CD14-positive monocyte (primary cell): Measurements from ENCODE around the gene BATF3. TPM values are rescaled to one million over a fixed set of nuclear protein-coding genes. Genes with fewer than 3 reads are reported as not detected.

Experiments used
- DNase-seq, 3 donors: peaks; one replicate each; pipeline ENCODE4 v3.0.0-alpha.2; 2011 to 2022
- H2AFZ ChIP-seq: 2 replicates; pipeline ENCODE4 v1.6.0; 2012; ENCODE audit warnings: mild to moderate bottlenecking, low read depth, low read length, inconsistent platforms; ENCODE audit not compliant: insufficient read depth, poor library complexity, severe bottlenecking
- H3K27ac ChIP-seq, 2 donors: 1 replicate in 1 of 2; 2 replicates in 1 of 2; pipeline ENCODE4 v1.5.1; 2012 to 2013; ENCODE audit warnings: low read length in 2 of 2, control low read depth in 1 of 2, inconsistent platforms in 1 of 2, low read depth in 1 of 2, mild to moderate bottlenecking in 1 of 2
- H3K27me3 ChIP-seq, 2 donors: one replicate each; pipeline versions ENCODE4 v1.6.0 to v1.6.1; 2011 to 2013; ENCODE audit warnings: low read length in 2 of 2; ENCODE audit not compliant: control insufficient read depth in 2 of 2, insufficient read depth in 2 of 2
- H3K36me3 ChIP-seq, 2 donors: replicated peaks in 1 of 2; 1 replicate in 1 of 2; 2 replicates in 1 of 2; pipeline versions ENCODE4 v1.5.1 to v1.6.1; 2012 to 2013; ENCODE audit warnings: low read length in 2 of 2, control low read depth in 1 of 2, inconsistent platforms in 1 of 2, mild to moderate bottlenecking in 1 of 2; ENCODE audit not compliant: insufficient read depth in 2 of 2, control insufficient read depth in 1 of 2
- H3K4me1 ChIP-seq, 2 donors: 1 replicate in 1 of 2; 2 replicates in 1 of 2; pipeline versions ENCODE4 v1.5.1 to v1.6.1; 2012 to 2013; ENCODE audit warnings: low read length in 2 of 2, control low read depth in 1 of 2, inconsistent platforms in 1 of 2, mild to moderate bottlenecking in 1 of 2, moderate library complexity in 1 of 2; ENCODE audit not compliant: insufficient read depth in 2 of 2, control insufficient read depth in 1 of 2
- H3K4me2 ChIP-seq: replicated peaks from 2 replicates; pipeline ENCODE3; 2012; ENCODE audit warnings: low read length, moderate library complexity, mild to moderate bottlenecking; ENCODE audit not compliant: poor library complexity, severe bottlenecking; ENCODE audit errors: extremely low read depth
- H3K4me3 ChIP-seq, 3 experiments: fragments of 200-600 bp in 1 of 3; sonication (generic) in 1 of 3; replicated peaks in 1 of 3; 1 replicate in 2 of 3; 2 replicates in 1 of 3; pipeline ENCODE4 v1.5.1; 2011 to 2013; ENCODE audit warnings: low read length in 3 of 3, mild to moderate bottlenecking in 3 of 3, control low read depth in 2 of 3, low read depth in 2 of 3, inconsistent platforms in 1 of 3, moderate library complexity in 1 of 3
- H3K79me2 ChIP-seq: 2 replicates; pipeline ENCODE4 v1.6.0; 2012; ENCODE audit warnings: mild to moderate bottlenecking, control low read depth, inconsistent platforms, low read length, moderate library complexity; ENCODE audit not compliant: insufficient read depth
- H3K9ac ChIP-seq: 2 replicates; pipeline ENCODE4 v1.6.0; 2017; ENCODE audit warnings: low read length, mild to moderate bottlenecking; ENCODE audit not compliant: insufficient read depth, poor library complexity, severe bottlenecking
- H3K9me3 ChIP-seq, 2 donors: replicated peaks in 1 of 2; 1 replicate in 1 of 2; 2 replicates in 1 of 2; pipeline versions ENCODE4 v1.5.1 to v1.6.1; 2012 to 2013; ENCODE audit warnings: low read length in 2 of 2, control low read depth in 1 of 2; ENCODE audit not compliant: control insufficient read depth in 1 of 2, insufficient read depth in 1 of 2
- H4K20me1 ChIP-seq: 2 replicates; pipeline ENCODE4 v1.6.0; 2012; ENCODE audit warnings: mild to moderate bottlenecking, low read length, control low read depth, moderate library complexity; ENCODE audit not compliant: insufficient read depth
- H3K27ac Mint-ChIP-seq, 7 donors: one replicate each; pipeline ENCODE4 v1.8.0; 2020; ENCODE audit warnings: mild to moderate bottlenecking in 7 of 7, mixed read lengths in 7 of 7, moderate library complexity in 6 of 7, inconsistent platforms in 2 of 7
- H3K27me3 Mint-ChIP-seq, 3 donors: one replicate each; pipeline ENCODE4 v1.8.0; 2021 to 2022; ENCODE audit warnings: low read depth in 3 of 3, mild to moderate bottlenecking in 3 of 3, mixed read lengths in 3 of 3, moderate library complexity in 3 of 3, inconsistent platforms in 1 of 3
- H3K36me3 Mint-ChIP-seq, 2 donors: one replicate each; pipeline ENCODE4 v1.8.0; 2020; ENCODE audit warnings: mixed read lengths in 2 of 2, inconsistent platforms in 1 of 2, mild to moderate bottlenecking in 1 of 2
- H3K4me1 Mint-ChIP-seq: one replicate; pipeline ENCODE4 v1.8.0; 2020; ENCODE audit warnings: mild to moderate bottlenecking, mixed read lengths
- H3K4me3 Mint-ChIP-seq, 2 donors: one replicate each; pipeline ENCODE4 v1.8.0; 2020; ENCODE audit warnings: mild to moderate bottlenecking in 2 of 2, mixed read lengths in 2 of 2, moderate library complexity in 1 of 2
- H3K9me3 Mint-ChIP-seq, 7 donors: one replicate each; pipeline ENCODE4 v1.8.0; 2020 to 2022; ENCODE audit warnings: mixed read lengths in 7 of 7, mild to moderate bottlenecking in 6 of 7, moderate library complexity in 6 of 7, inconsistent platforms in 2 of 7
- WGBS: methylation state at CpG from one replicate; pipeline ENCODE4 v1.1.5; 2013; ENCODE audit warnings: missing lambda C conversion rate; ENCODE audit not compliant: insufficient coverage; 5-methylcytosine and 5-hydroxymethylcytosine counted together
- intact Hi-C, 2 donors: fragments of 100-400 bp; cut with micrococcal nuclease; formaldehyde crosslinking; loops; one replicate each; pipeline versions ENCODE4 v1.15.0 to v1.15.1; 2023
- polyA plus RNA-seq, 3 donors: library from polyadenylated mRNA; depleted of rRNA in 1 of 3; unstranded in 2 of 3; stranded (reverse) in 1 of 3; fragments of 300-500 nt in 2 of 3; fragments of >200 nt in 1 of 3; fragmentation: Illumina TruSeq in 2 of 3; gene quantifications; 1 replicate in 2 of 3; 2 replicates in 1 of 3; pipeline ENCODE4 v1.2.3, GENCODE V29; 2012 to 2021
- TF ChIP-seq, protein P1 (sequence below): fragments of 200-600 bp; IDR thresholded peaks from one replicate; pipeline ENCODE4 v1.8.0; 2022; ENCODE audit warnings: antibody characterized with exemption, mild to moderate bottlenecking

BATF3 gene
- polyA plus RNA-seq, 3 donors = 9.3 to 34.7 (median 15.1) TPM

DNA sequence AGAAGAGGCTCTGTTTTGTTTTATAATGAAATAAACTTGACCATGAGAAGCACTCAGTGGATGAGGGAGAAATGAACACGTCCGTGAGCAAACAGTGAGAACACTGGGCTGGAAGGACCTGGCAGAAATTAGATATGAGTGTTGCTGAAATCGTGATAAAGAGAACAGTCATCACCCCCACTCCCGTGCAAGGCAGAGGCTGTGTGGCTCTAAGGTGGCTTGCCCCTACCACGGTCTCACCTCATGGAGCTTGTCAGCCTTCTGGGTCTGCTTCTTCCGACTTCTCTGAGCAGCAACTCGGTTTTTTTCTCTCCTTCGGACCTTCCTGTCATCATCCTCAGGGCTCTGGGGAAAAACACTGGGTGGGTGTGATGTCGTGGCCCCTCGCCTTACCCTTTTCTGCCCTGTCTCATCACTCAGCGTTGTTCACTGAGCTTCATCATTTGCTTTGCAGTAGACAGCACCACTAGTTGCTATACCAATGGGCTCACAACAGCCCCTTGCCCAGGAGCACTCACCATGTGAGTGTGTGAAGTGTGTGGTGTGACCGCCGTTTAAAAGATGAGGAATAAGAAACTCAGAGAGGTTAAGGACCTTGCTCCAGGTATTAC lies 2.8 kb downstream of the BATF3 start:
- Mint-ChIP-seq H3K4me1 (peaks cover 37% of the 10 kb centered on the region), H3K36me3 (peaks cover 10 to 23% of the 10 kb centered on the region in 2 donors), H3K27ac (no peak overlapping the region), H3K4me3 (peak overlapping the region in 1 of 2 donors; percentile 18), H3K9me3 (peaks cover 0 to 5% (median 0%) of the 10 kb centered on the region in 7 donors), H3K27me3 (peaks cover 31 to 59% (median 58%) of the 10 kb centered on the region in 3 donors)
- intact Hi-C loops = no loop called here
- Histone ChIP-seq H3K9ac (no peak overlapping the region), H3K79me2 (no peaks in the 10 kb centered on the region), H3K4me3 (no peak overlapping the region), H3K36me3 (no peaks in the 10 kb centered on the region), H3K4me1 (peaks cover 29 to 31% of the 10 kb centered on the region in 2 donors), H3K27ac (no peak overlapping the region), H3K4me2 (no peak overlapping the region), H3K9me3 (no peaks in the 10 kb centered on the region), H3K27me3 (peaks cover 18 to 38% of the 10 kb centered on the region in 2 donors), H2AFZ (no peak overlapping the region), H4K20me1 (no peaks in the 10 kb centered on the region)
- WGBS = 50% methylated on average over 2 of the region's 13 CpGs
- TF ChIP-seq, protein P1, sequence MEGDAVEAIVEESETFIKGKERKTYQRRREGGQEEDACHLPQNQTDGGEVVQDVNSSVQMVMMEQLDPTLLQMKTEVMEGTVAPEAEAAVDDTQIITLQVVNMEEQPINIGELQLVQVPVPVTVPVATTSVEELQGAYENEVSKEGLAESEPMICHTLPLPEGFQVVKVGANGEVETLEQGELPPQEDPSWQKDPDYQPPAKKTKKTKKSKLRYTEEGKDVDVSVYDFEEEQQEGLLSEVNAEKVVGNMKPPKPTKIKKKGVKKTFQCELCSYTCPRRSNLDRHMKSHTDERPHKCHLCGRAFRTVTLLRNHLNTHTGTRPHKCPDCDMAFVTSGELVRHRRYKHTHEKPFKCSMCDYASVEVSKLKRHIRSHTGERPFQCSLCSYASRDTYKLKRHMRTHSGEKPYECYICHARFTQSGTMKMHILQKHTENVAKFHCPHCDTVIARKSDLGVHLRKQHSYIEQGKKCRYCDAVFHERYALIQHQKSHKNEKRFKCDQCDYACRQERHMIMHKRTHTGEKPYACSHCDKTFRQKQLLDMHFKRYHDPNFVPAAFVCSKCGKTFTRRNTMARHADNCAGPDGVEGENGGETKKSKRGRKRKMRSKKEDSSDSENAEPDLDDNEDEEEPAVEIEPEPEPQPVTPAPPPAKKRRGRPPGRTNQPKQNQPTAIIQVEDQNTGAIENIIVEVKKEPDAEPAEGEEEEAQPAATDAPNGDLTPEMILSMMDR = no peak
- no peak for DNase-seq

DNA sequence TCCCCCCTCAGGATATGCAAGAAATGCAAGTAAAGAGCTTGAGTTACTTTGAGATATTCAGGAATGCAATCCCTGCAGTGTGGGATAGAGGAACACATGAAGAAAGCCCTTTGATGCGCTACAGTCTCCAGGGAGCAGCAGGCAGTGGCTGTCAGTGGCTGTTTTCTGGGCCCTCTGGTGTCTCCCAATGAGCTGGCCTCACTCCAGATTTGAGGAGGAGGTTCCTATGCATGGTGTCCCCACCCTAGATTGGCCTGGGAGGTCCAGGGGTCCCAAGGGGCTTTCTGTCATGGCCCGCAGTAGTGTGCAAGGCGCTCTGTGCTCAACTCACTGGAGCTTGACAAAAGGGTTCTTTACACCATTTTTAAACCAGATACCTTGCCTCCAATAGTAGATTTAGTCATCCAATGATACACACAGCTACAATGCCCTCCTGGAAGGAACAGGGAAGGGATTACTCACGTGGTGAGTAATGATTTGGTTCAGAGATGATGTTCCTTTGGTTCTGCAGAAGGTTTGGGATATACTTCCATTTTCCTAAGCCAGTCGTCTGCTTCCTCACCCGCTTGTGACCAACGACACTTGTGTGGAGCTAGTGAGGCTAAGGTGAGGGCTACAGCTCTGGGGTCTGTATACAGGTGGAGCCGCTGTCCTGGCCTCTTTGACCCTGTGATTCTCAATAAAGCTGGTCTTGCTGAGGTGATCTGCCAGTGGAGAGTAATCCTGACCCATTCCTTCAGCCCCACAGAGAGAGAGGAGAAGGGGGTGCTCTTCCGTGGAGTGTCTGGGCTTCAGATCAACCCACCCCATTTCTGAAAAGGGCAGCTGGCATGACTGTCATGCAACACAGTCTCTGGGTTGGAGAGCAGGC lies 6.6 kb downstream of the BATF3 start:
- Histone ChIP-seq H3K27me3 (peaks cover 5 to 12% of the 10 kb centered on the region in 2 donors), H3K27ac (no peak overlapping the region), H3K4me3 (no peak overlapping the region), H3K9me3 (no peaks in the 10 kb centered on the region), H3K79me2 (no peaks in the 10 kb centered on the region), H3K4me2 (no peak overlapping the region), H2AFZ (no peak overlapping the region), H3K36me3 (no peaks in the 10 kb centered on the region), H4K20me1 (no peaks in the 10 kb centered on the region), H3K4me1 (peaks cover under 1 to 4% of the 10 kb centered on the region in 2 donors), H3K9ac (no peak overlapping the region)
- H3K9me3 Mint-ChIP-seq = peaks cover 0 to 2% (median 0%) of the 10 kb centered on the region in 7 donors
- H3K27me3 Mint-ChIP-seq = peaks cover 10 to 31% (median 21%) of the 10 kb centered on the region in 3 donors
- intact Hi-C loops = no loop called here
- no peak for DNase-seq
- H3K4me1 Mint-ChIP-seq = peaks cover 14% of the 10 kb centered on the region
- H3K4me3 Mint-ChIP-seq = no peak overlapping the region
- H3K36me3 Mint-ChIP-seq = peaks cover 10 to 23% of the 10 kb centered on the region in 2 donors
- TF ChIP-seq, protein P1 = no peak
- WGBS = 91% methylated on average over 6 of the region's 9 CpGs
- H3K27ac Mint-ChIP-seq = no peak overlapping the region
